GM12878 (cell line): ENCODE data around the gene SLC5A11. TPM values are rescaled to one million over a fixed set of nuclear protein-coding genes. Genes with fewer than 3 reads are reported as not detected.

Experiments used
- ATAC-seq: fragments of 200-7000 bp; cut with Tn5 transposase; 3 replicates; pipeline ENCODE4 v1.9.1; 2020; ENCODE audit warnings: mild to moderate bottlenecking, moderate library complexity
- BruUV-seq: library from RNA; stranded (reverse); fragments of 400-500 nt; replicated peaks from 2 replicates; lab custom pipeline; 2021; lab: Mats Ljungman, UMichigan
- CTCF ChIA-PET: fragments of 300-600 bp; sonication (Branson Sonifier 250); formaldehyde crosslinking; extraction: SDS; loops from one replicate; lab custom pipeline; 2021; ENCODE audit warnings: inconsistent platforms; lab: Yijun Ruan, JAX
- POLR2A ChIA-PET: fragments of 350-600 bp; formaldehyde crosslinking; extraction: SDS; loops from one replicate; lab custom pipeline; 2021; ENCODE audit warnings: inconsistent platforms; lab: Charles Lee
- RAD21 ChIA-PET: fragments of 300-600 bp; sonication (Branson Sonifier 250); formaldehyde crosslinking; loops from one replicate; lab custom pipeline; 2023; ENCODE audit warnings: antibody characterized with exemption; ENCODE audit not compliant: unreplicated experiment; lab: Charles Lee
- SMC1A ChIA-PET: fragments of 300-600 bp; sonication (Branson Sonifier 250); formaldehyde crosslinking; loops from one replicate; lab custom pipeline; 2023; ENCODE audit not compliant: unreplicated experiment, uncharacterized antibody; lab: Charles Lee
- DNase-seq: peaks from one replicate; pipeline ENCODE4 v3.0.0-alpha.2; 2011; ENCODE audit warnings: low read depth, low spot score
- FAIRE-seq: peaks from 3 replicates; lab custom pipeline; 2011; peaks lifted over from hg19 to GRCh38; lab: Jason Lieb, UNC
- H2AFZ ChIP-seq: 2 replicates; pipeline ENCODE4 v1.6.0; 2011; ENCODE audit warnings: low read depth, low read length, control low read depth; ENCODE audit not compliant: control insufficient read depth
- H3K27ac ChIP-seq: 2 replicates; pipeline ENCODE4 v1.5.1; 2011; ENCODE audit warnings: control low read depth; ENCODE audit not compliant: control insufficient read depth, insufficient read depth
- H3K27me3 ChIP-seq, 2 experiments: replicated peaks in 1 of 2; 2 replicates each; pipeline versions ENCODE4 v1.6.0 to v1.6.1; 2011; ENCODE audit warnings: low read length in 1 of 2; ENCODE audit not compliant: control insufficient read depth in 2 of 2, insufficient read depth in 2 of 2
- H3K36me3 ChIP-seq, 2 experiments: 2 replicates each; pipeline ENCODE4 v1.5.1; 2011; ENCODE audit warnings: low read length in 1 of 2; ENCODE audit not compliant: control insufficient read depth in 2 of 2, insufficient read depth in 2 of 2
- H3K4me1 ChIP-seq: 2 replicates; pipeline ENCODE4 v1.6.1; 2011; ENCODE audit warnings: mild to moderate bottlenecking, low read length, moderate library complexity, mixed read lengths; ENCODE audit not compliant: control insufficient read depth, insufficient read depth
- H3K4me2 ChIP-seq: 2 replicates; pipeline ENCODE4 v1.6.0; 2011; ENCODE audit warnings: control low read depth; ENCODE audit not compliant: control insufficient read depth, insufficient read depth
- H3K4me3 ChIP-seq: fragments of 200-600 bp; sonication (generic); 2 replicates; pipeline ENCODE4 v1.5.1; 2016
- H3K79me2 ChIP-seq: 2 replicates; pipeline ENCODE4 v1.6.0; 2011; ENCODE audit warnings: low read length; ENCODE audit not compliant: control insufficient read depth, insufficient read depth
- H3K9ac ChIP-seq: 2 replicates; pipeline ENCODE4 v1.8.0; 2011; ENCODE audit warnings: low read length, control low read depth, mixed read lengths; ENCODE audit not compliant: control insufficient read depth, insufficient read depth
- H3K9me3 ChIP-seq: replicated peaks from 3 replicates; pipeline ENCODE4 v1.5.1; 2011; ENCODE audit warnings: mild to moderate bottlenecking, low read length; ENCODE audit not compliant: control insufficient read depth, insufficient read depth
- H4K20me1 ChIP-seq: 2 replicates; pipeline ENCODE4 v1.6.0; 2011; ENCODE audit not compliant: control insufficient read depth, insufficient read depth
- EED ChIP-seq: sonication (generic); IDR thresholded peaks from 2 replicates; pipeline ENCODE4 v1.6.1; 2016; ENCODE audit warnings: antibody characterized with exemption, low read depth
- ELK1 ChIP-seq: IDR thresholded peaks from 2 replicates; pipeline ENCODE4 v1.6.1; 2012; ENCODE audit warnings: low read depth, low read length, improper control_type of control experiment
- EP300 ChIP-seq, 2 experiments: fragments of 150-350 bp in 1 of 2; IDR thresholded peaks; 2 replicates each; pipeline ENCODE4 v1.6.1; 2011 to 2012; ENCODE audit warnings: low read depth in 2 of 2, low read length in 2 of 2, borderline replicate concordance in 1 of 2, improper control_type of control experiment in 1 of 2, inconsistent platforms in 1 of 2; ENCODE audit not compliant: control insufficient read depth in 1 of 2
- ESRRA ChIP-seq: IDR thresholded peaks from 2 replicates; pipeline ENCODE4 v1.6.1; 2012; ENCODE audit warnings: mild to moderate bottlenecking, low read length, improper control_type of control experiment
- FOXK2 ChIP-seq: fragments of 450-650 bp; IDR thresholded peaks from 2 replicates; pipeline ENCODE4 v1.6.1; 2017; ENCODE audit warnings: mild to moderate bottlenecking, moderate library complexity
- NFYA ChIP-seq: IDR thresholded peaks from 2 replicates; pipeline ENCODE4 v1.6.1; 2011; ENCODE audit warnings: low read depth, mild to moderate bottlenecking, low read length, improper control_type of control experiment, borderline replicate concordance
- NR2C2 ChIP-seq: IDR thresholded peaks from 2 replicates; pipeline ENCODE4 v1.6.1; 2011; ENCODE audit warnings: borderline replicate concordance, low read depth; ENCODE audit not compliant: control insufficient read depth, insufficient read length
- RELA ChIP-seq: fragments of 450-650 bp; IDR thresholded peaks from 2 replicates; pipeline ENCODE4 v1.8.0; 2014; ENCODE audit warnings: borderline replicate concordance; ENCODE audit not compliant: partially characterized antibody
- SP1 ChIP-seq: IDR thresholded peaks from one replicate; pipeline ENCODE4 v1.6.1; 2011; ENCODE audit warnings: low read depth, low read length
- ZBTB40 ChIP-seq: fragments of 450-650 bp; IDR thresholded peaks from 2 replicates; pipeline ENCODE4 v1.6.1; 2016; ENCODE audit warnings: mild to moderate bottlenecking, moderate library complexity, borderline replicate concordance
- ZNF24 ChIP-seq: fragments of 450-650 bp; IDR thresholded peaks from 2 replicates; pipeline ENCODE4 v1.6.1; 2017; ENCODE audit warnings: antibody characterized with exemption, mild to moderate bottlenecking
- WGBS: methylation state at CpG from one replicate; pipeline ENCODE4 v1.1.6; 2016; ENCODE audit warnings: low lambda C conversion rate; ENCODE audit not compliant: insufficient replicate concordance, insufficient coverage; ENCODE audit errors: missing lambda C conversion rate; 5-methylcytosine and 5-hydroxymethylcytosine counted together
- in situ Hi-C: fragments of 300-500 bp; cut with MboI; formaldehyde crosslinking; loops from 9 replicates; pipeline ENCODE4 v1.14.3; 2018; ENCODE audit warnings: mixed read lengths
- intact Hi-C: fragments of 100-400 bp; cut with micrococcal nuclease; formaldehyde crosslinking; loops from one replicate; pipeline ENCODE4 v1.14.2; 2022; ENCODE audit not compliant: unreplicated experiment
- polyA plus RNA-seq, 11 experiments: library from polyadenylated mRNA; depleted of rRNA in 4 of 11; unstranded in 6 of 11; stranded (reverse) in 5 of 11; fragments of >200 nt; fragmentation: Nextera tagmentation in 4 of 11; fragmentation: Illumina TruSeq in 1 of 11; extraction: Ambion mirVana in 4 of 11; extraction: Trizol in 1 of 11; gene quantifications; 1 replicate in 1 of 11; 2 replicates in 10 of 11; pipeline versions ENCODE4 v1.2.1 to v1.2.3, GENCODE V29; 2011 to 2016; ENCODE audit warnings: inconsistent platforms in 2 of 11, missing spikeins in 2 of 11, low read depth in 1 of 11
- total RNA-seq, 4 experiments: library from RNA; depleted of rRNA in 3 of 4; stranded (reverse); fragments of >200 nt in 3 of 4; fragmentation: Illumina TruSeq in 1 of 4; extraction: Trizol in 1 of 4; gene quantifications; 2 replicates each; pipeline versions ENCODE4 v1.2.1 to v1.2.3, GENCODE V29; 2013 to 2021

SLC5A11 gene
- total and polyA plus RNA-seq, 10 of the 15 experiments (the other 5 are each of a cell fraction or from before 2014, with no cell fraction given) = 0.10 TPM; not detected in 9

GRCh38 chr16:24848065-24848464 lies 2.3 kb downstream of the SLC5A11 start:
- no peaks in the 10 kb centered on the region for H3K9me3 ChIP-seq
- POLR2A ChIA-PET = no interaction called here
- H2AFZ ChIP-seq = no peak overlapping the region
- no peak for TF ChIP-seq ZBTB40
- no peak for TF ChIP-seq RELA
- TF ChIP-seq FOXK2 = no peak
- no peak for TF ChIP-seq EP300 (IDR thresholded peaks at IDR 0.05; ENCODE audit: borderline replicate concordance in 1 of 2, control insufficient read depth in 1 of 2, low read depth in 2 of 2, low read length in 2 of 2)
- TF ChIP-seq EED = no peak
- TF ChIP-seq SP1 = no peak
- no peak for TF ChIP-seq NFYA
- TF ChIP-seq NR2C2 = no peak
- TF ChIP-seq ESRRA = no peak
- TF ChIP-seq ZNF24 = no peak
- TF ChIP-seq ELK1 = no peak
- RAD21 ChIA-PET = no interaction called here
- H3K9ac ChIP-seq = no peak overlapping the region
- H3K79me2 ChIP-seq = no peaks in the 10 kb centered on the region
- H3K4me3 ChIP-seq = no peak overlapping the region
- no peak for FAIRE-seq
- no peak overlapping the region for H3K27ac ChIP-seq
- no peaks in the 10 kb centered on the region for H3K36me3 ChIP-seq
- in situ Hi-C loops (no loop called here), intact Hi-C loops (no loop called here)
- no peak overlapping the region for H3K4me2 ChIP-seq
- H3K27me3 ChIP-seq = no peaks in the 10 kb centered on the region
- SMC1A ChIA-PET = no interaction called here
- no peaks in the 10 kb centered on the region for H4K20me1 ChIP-seq
- CTCF ChIA-PET = no interaction called here
- 43% methylated on average over 5 of the region's 5 CpGs for WGBS
- DNase-seq = no peak
- ATAC-seq = no peak
- BruUV-seq = no TSS peak
- H3K4me1 ChIP-seq = no peaks in the 10 kb centered on the region
